BJ (cell line): Measurements from ENCODE around the gene OVOL1. TPM values are rescaled to one million over a fixed set of nuclear protein-coding genes. Genes with fewer than 3 reads are reported as not detected.

ENCODE experiments used
- CTCF ChIA-PET: fragments of 350-600 bp; formaldehyde crosslinking; extraction: SDS; loops from one replicate; lab custom pipeline; 2021; ENCODE audit warnings: antibody characterized with exemption, inconsistent platforms; lab: Yijun Ruan, JAX
- POLR2A ChIA-PET: fragments of 300-600 bp; sonication (Branson Sonifier 250); formaldehyde crosslinking; extraction: SDS; loops from one replicate; lab custom pipeline; 2021; ENCODE audit warnings: antibody characterized with exemption; lab: Charles Lee
- DNase-seq: peaks from one replicate; pipeline ENCODE4 v3.0.0-alpha.2; 2011; ENCODE audit warnings: low read depth
- H3K27me3 ChIP-seq: 2 replicates; pipeline ENCODE4 v1.6.0; 2011; ENCODE audit warnings: low read length; ENCODE audit not compliant: control insufficient read depth, insufficient read depth
- H3K36me3 ChIP-seq: 2 replicates; pipeline ENCODE4 v1.5.1; 2011; ENCODE audit warnings: low read length; ENCODE audit not compliant: control insufficient read depth, insufficient read depth
- H3K4me3 ChIP-seq: 2 replicates; pipeline ENCODE4 v1.5.1; 2011; ENCODE audit warnings: low read depth, mild to moderate bottlenecking, control low read depth, low read length
- CTCF ChIP-seq: IDR thresholded peaks from 2 replicates; pipeline ENCODE4 v1.5.1; 2011; ENCODE audit warnings: low read depth, mild to moderate bottlenecking, control low read depth, inconsistent platforms, low read length, moderate library complexity; ENCODE audit not compliant: insufficient read depth
- polyA minus RNA-seq: library from RNA; depleted of rRNA, polyadenylated mRNA; stranded (reverse); fragments of >200 nt; gene quantifications from 2 replicates; pipeline ENCODE4 v1.2.3, GENCODE V29; 2011; rRNA and poly(A)+ RNA removed
- polyA plus RNA-seq: library from polyadenylated mRNA; depleted of rRNA; stranded (reverse); fragments of >200 nt; gene quantifications from 2 replicates; pipeline ENCODE4 v1.2.3, GENCODE V29; 2011; rRNA removed

OVOL1 gene
- not detected in 2 replicates for polyA plus RNA-seq
- not detected in 2 replicates for polyA minus RNA-seq

GRCh38 chr11:65786786-65787636 lies at the start of gene OVOL1:
OVOL1 (plus strand) TSS chr11:65787063; CDS start chr11:65787374, 311 bp downstream.
- Histone ChIP-seq H3K4me3 (no peak within 1 kb of the TSS), H3K27me3 (peaks cover 38% of the 10 kb centered on the region), H3K36me3 (no peaks in the 10 kb centered on the region)
- no peak for TF ChIP-seq CTCF
- no peak for DNase-seq
- ChIA-PET CTCF (no interaction called here), POLR2A (no interaction called here)

GRCh38 chr11:65739022-65739421 lies 47.8 kb upstream of the OVOL1 start:
- CTCF ChIA-PET, result interaction anchor here (1.9 kb wide), 1 partner anchor 80 kb away, joined by 4 read pairs; no protein-coding TSS in a partner anchor
- POLR2A ChIA-PET, result no interaction called here

GRCh38 chr11:65741185-65741584 lies 45.7 kb upstream of the OVOL1 start:
- Histone ChIP-seq H3K36me3 (no peaks in the 10 kb centered on the region), H3K27me3 (peaks cover 6% of the 10 kb centered on the region), H3K4me3 (no peak overlapping the region)
- ChIA-PET POLR2A (no interaction called here), CTCF (interaction anchor here (0.8 kb wide), 1 partner anchor 14 kb away, joined by 3 read pairs; no protein-coding TSS in a partner anchor)
- no peak for TF ChIP-seq CTCF
- DNase-seq, result no peak

More at GRCh38 chr11:65739022-65739421, 47.8 kb upstream of the OVOL1 start:
- Histone ChIP-seq H3K36me3 (no peaks in the 10 kb centered on the region), H3K4me3 (no peak overlapping the region), H3K27me3 (peaks cover 6% of the 10 kb centered on the region)
- DNase-seq, result no peak
- TF ChIP-seq CTCF, result no peak

GRCh38 chr11:65742353-65742752 lies 44.5 kb upstream of the OVOL1 start:
- Histone ChIP-seq H3K27me3 (peaks cover 7% of the 10 kb centered on the region), H3K36me3 (no peaks in the 10 kb centered on the region), H3K4me3 (no peak overlapping the region)
- no peak for DNase-seq
- CTCF ChIA-PET, result interaction anchor here (0.7 to 0.8 kb wide), 2 partner anchors 24 to 76 kb away, joined by 3 read pairs; no protein-coding TSS in a partner anchor
- no peak for TF ChIP-seq CTCF
- POLR2A ChIA-PET, result no interaction called here

DNA sequence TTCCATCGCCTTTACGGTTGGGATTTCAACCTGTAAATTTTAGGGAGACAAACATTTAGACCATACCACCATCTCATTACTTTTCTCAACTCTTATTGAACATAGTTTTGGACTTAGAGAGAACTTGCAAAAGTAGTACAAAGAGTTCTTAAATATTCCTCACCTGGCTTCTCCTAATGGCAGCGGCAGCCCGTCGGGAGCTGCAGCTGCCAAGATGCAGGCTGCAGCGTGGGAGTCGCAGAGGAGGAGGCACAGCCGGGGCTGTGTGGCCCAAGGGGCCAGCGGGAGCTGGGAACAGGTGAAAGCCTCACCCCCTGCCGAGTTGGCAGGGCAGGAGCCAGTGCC lies 43.2 kb upstream of the OVOL1 start:
- ChIA-PET CTCF (interaction anchor here (1.0 to 1.6 kb wide), 3 partner anchors 12 to 74 kb away, joined by 3 to 5 read pairs (median 4); no protein-coding TSS in a partner anchor), POLR2A (no interaction called here)
- Histone ChIP-seq H3K27me3 (peaks cover 8% of the 10 kb centered on the region), H3K36me3 (no peaks in the 10 kb centered on the region), H3K4me3 (no peak overlapping the region)
- no peak for TF ChIP-seq CTCF
- DNase-seq, result no peak
